NT2/D1 (cell line): ENCODE measurements around the gene MST1.

Experiments
- SUZ12 ChIP-seq: IDR thresholded peaks from 2 replicates; pipeline ENCODE4 v1.6.1; 2011; ENCODE audit not compliant: insufficient read length, insufficient read depth; ENCODE audit errors: extremely low read depth
- ZNF274 ChIP-seq: IDR thresholded peaks from 2 replicates; pipeline ENCODE4 v1.6.1; 2011; ENCODE audit warnings: mild to moderate bottlenecking, low read depth, low read length

DNA sequence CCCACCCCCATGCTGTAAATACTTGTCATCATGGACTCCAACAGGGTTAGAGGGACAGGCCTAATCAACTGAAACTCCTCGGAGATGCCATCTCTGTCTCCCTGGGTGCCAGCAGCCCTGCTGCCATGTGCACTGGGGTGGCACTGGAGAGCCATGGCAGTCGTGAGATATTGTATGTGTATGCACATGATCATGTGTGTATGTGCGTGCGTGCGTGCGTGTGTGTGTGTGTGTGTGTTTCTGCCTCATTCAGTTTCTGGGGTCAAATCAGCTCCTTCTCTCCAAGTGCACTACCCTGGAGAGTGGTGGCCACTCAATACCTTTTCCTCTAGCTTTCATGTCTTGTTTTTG, 18.4 kb downstream of the MST1 start:
- TF ChIP-seq SUZ12, result no peak
- TF ChIP-seq ZNF274, result no peak
